ENCODE data around the gene EFNA4. TPM values are rescaled to one million over a fixed set of nuclear protein-coding genes. Genes with fewer than 3 reads are reported as not detected.

Gene EFNA4
- total RNA-seq, 1 experiment from 2014 or later = 8.0 TPM

DNA sequence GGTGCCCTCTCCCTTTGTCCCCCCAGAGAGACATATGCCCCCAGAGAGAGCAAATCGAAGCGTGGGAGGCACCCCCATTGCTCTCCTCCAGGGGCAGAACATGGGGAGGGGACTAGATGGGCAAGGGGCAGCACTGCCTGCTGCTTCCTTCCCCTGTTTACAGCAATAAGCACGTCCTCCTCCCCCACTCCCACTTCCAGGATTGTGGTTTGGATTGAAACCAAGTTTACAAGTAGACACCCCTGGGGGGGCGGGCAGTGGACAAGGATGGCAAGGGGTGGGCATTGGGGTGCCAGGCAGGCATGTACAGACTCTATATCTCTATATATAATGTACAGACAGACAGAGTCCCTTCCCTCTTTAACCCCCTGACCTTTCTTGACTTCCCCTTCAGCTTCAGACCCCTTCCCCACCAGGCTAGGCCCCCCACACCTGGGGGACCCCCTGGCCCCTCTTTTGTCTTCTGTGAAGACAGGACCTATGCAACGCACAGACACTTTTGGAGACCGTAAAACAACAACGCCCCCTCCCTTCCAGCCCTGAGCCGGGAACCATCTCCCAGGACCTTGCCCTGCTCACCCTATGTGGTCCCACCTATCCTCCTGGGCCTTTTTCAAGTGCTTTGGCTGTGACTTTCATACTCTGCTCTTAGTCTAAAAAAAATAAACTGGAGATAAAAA lies 23.5 kb downstream of the EFNA4 start:
- POLR2A ChIA-PET = no interaction called here

DNA sequence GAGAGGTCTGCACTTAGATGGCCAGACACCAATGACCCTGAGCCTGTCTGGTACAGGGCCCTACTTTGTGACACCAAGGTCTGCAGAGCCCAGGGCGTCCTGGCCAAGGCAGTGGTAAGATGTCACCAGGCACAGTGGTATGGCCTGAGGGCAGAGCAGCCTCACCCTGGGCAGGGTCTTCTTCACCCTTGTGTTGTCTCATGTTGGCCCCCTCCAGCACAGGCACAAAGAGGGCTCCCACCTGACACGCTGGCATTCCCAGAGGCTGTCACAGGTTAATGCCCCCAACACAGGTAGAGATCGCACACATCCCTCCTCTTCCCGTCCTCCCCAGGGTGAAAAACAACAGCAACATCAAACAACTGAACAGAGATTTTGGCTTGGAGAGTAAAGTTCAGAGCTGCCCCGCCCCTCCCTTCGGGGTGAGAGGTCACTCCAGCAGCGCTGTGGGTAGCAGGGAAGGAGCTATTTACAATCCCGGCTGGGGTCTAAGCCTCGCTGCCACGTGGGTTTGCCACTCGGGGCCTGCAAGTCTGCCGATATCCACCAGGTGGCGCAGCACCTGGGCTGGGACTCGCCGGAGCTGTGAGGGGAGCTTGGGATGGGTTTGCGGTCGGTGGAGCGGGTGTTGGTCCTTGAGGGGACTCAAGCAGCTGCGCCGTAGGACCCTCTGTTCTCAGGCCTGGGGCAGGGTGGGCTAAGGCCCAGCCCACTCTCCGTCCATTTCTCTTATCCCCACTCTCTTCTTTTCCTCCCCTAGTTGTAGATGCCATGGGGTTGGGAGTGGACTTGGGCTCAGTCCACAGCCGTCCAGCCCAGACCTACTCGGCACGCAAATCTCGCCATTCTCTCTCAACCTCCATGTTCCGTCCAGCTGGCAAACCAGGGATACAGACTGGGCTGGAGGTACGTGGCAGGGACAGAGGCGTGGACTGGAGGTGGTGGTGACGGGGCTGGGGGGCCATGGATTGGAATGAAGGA lies 27.8 kb downstream of the EFNA4 start:
- intact Hi-C loops (cut with micrococcal nuclease; ENCODE audit: unreplicated experiment) = loop anchor here (2.0 to 5.0 kb wide), 2 partner anchors 36 to 77 kb away; partner anchors contain the start of gene EFNA1
- no TSS peak for BruUV-seq (replicated peaks)
- H3K4me3 ChIP-seq (ENCODE audit: low read depth in 2 of 2, low read length in 2 of 2) = peak overlapping the region in 1 of 2 experiments; percentile 33; a peak in 2 of 4 replicates
- ChIA-PET CTCF (interaction anchor here (0.5 to 2.0 kb wide), 11 partner anchors 9 to 81 kb away, joined by 3 to 27 read pairs (median 5); partner anchors contain the start of genes KRTCAP2 and SLC50A1), POLR2A (interaction anchor here (0.8 kb wide), 1 partner anchor 81 kb away, joined by 3 read pairs; no protein-coding TSS in a partner anchor)
- DNase-seq (ENCODE audit: low read depth, low spot score) (no peak), ATAC-seq (peak; percentile 69)
- TF ChIP-seq POLR2AphosphoS5 (IDR thresholded peaks at IDR 0.05; ENCODE audit: low read depth, low read length) (no peak), CTCF (IDR thresholded peaks at IDR 0.05) (peak; percentile 98), TCF7L2 (IDR thresholded peaks at IDR 0.05; ENCODE audit: low read depth, low read length) (no peak), SIN3A (IDR thresholded peaks at IDR 0.05; ENCODE audit: borderline replicate concordance, insufficient read depth, low read depth, low read length) (no peak)
- TF ChIP-seq, protein P1, sequence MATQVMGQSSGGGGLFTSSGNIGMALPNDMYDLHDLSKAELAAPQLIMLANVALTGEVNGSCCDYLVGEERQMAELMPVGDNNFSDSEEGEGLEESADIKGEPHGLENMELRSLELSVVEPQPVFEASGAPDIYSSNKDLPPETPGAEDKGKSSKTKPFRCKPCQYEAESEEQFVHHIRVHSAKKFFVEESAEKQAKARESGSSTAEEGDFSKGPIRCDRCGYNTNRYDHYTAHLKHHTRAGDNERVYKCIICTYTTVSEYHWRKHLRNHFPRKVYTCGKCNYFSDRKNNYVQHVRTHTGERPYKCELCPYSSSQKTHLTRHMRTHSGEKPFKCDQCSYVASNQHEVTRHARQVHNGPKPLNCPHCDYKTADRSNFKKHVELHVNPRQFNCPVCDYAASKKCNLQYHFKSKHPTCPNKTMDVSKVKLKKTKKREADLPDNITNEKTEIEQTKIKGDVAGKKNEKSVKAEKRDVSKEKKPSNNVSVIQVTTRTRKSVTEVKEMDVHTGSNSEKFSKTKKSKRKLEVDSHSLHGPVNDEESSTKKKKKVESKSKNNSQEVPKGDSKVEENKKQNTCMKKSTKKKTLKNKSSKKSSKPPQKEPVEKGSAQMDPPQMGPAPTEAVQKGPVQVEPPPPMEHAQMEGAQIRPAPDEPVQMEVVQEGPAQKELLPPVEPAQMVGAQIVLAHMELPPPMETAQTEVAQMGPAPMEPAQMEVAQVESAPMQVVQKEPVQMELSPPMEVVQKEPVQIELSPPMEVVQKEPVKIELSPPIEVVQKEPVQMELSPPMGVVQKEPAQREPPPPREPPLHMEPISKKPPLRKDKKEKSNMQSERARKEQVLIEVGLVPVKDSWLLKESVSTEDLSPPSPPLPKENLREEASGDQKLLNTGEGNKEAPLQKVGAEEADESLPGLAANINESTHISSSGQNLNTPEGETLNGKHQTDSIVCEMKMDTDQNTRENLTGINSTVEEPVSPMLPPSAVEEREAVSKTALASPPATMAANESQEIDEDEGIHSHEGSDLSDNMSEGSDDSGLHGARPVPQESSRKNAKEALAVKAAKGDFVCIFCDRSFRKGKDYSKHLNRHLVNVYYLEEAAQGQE (IDR thresholded peaks at IDR 0.05; ENCODE audit: insufficient read depth in 1 of 2, low read depth in 2 of 2, low read length in 1 of 2) = no peak
- peaks cover 16% of the 10 kb centered on the region; the same call in 1 of the 2 replicates for H3K4me1 ChIP-seq (ENCODE audit: control insufficient read depth, insufficient read depth, low read length)
- no peaks in the 10 kb centered on the region for H3K9me3 ChIP-seq (ENCODE audit: control insufficient read depth, insufficient read depth, low read depth, low read length)
- peaks cover 2% of the 10 kb centered on the region; the same call in 1 of the 2 replicates for H3K27me3 ChIP-seq (ENCODE audit: control insufficient read depth, insufficient read depth, low read length)
- H3K36me3 ChIP-seq (ENCODE audit: control insufficient read depth, insufficient read depth, low read length) = no peaks in the 10 kb centered on the region
- peak overlapping the region; percentile 24; the same call in 1 of the 2 replicates for H3K27ac ChIP-seq (ENCODE audit: low read length)
- in situ Hi-C loops (cut with HindIII; ENCODE audit: low pct_unique_long_range_greater_than_20kb, low sequenced_read_pairs) = no loop called here

More for the DNA sequence above, 23.5 kb downstream of the EFNA4 start:
- no peaks in the 10 kb centered on the region; the same call in 1 of the 2 replicates for H3K27me3 ChIP-seq (ENCODE audit: control insufficient read depth, insufficient read depth, low read length)
- peaks cover 16% of the 10 kb centered on the region for H3K4me1 ChIP-seq (ENCODE audit: control insufficient read depth, insufficient read depth, low read length)
- BruUV-seq (replicated peaks) = no TSS peak
- CTCF ChIA-PET = no interaction called here
- peak; percentile 56 for TF ChIP-seq CTCF (IDR thresholded peaks at IDR 0.05)
- TF ChIP-seq POLR2AphosphoS5 (IDR thresholded peaks at IDR 0.05; ENCODE audit: low read depth, low read length) = no peak
- intact Hi-C loops (cut with micrococcal nuclease; ENCODE audit: unreplicated experiment) (no loop called here), in situ Hi-C loops (cut with HindIII; ENCODE audit: low pct_unique_long_range_greater_than_20kb, low sequenced_read_pairs) (no loop called here)
- DNase-seq (ENCODE audit: low read depth, low spot score) (no peak), ATAC-seq (no peak)
- no peak overlapping the region for H3K27ac ChIP-seq (ENCODE audit: low read length)
- H3K9me3 ChIP-seq (ENCODE audit: control insufficient read depth, insufficient read depth, low read depth, low read length) = no peaks in the 10 kb centered on the region
- H3K4me3 ChIP-seq (ENCODE audit: low read depth in 2 of 2, low read length in 2 of 2) = no peak overlapping the region
- H3K36me3 ChIP-seq (ENCODE audit: control insufficient read depth, insufficient read depth, low read length) = no peaks in the 10 kb centered on the region
